ENCODE results near the gene DDHD1. TPM values are rescaled to one million over a fixed set of nuclear protein-coding genes. Genes with fewer than 3 reads are reported as not detected.

Gene DDHD1
- total and polyA plus RNA-seq, 2 experiments from 2014 or later, result 11.2 to 28.9 TPM

DNA sequence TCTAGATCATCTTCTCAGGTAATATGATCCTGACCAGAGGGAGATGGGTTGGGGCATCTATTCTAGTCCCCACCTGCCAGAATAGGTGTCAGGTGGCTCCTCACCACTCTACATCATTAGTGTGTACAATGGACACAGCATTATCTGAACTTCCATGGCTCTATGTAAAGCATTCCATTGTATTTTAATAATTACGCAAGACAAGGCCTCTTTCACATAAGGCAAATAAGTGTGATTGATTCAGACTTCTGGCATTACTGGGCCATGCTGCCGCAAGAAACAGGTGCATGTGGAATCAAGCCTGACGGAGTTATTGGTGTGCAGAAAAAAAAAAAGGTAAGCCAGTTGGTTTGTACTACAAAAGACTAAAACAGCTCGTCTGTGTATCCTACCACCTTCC is 3.1 kb upstream of the DDHD1 start:
- no peak overlapping the region for H3K4me3 ChIP-seq
- no peak overlapping the region for H3K4me2 ChIP-seq
- Mint-ChIP-seq H3K36me3 (ENCODE audit: low read depth) (no peaks in the 10 kb centered on the region; the same call in 2 of the 3 replicates), H3K9me3 (no peaks in the 10 kb centered on the region; the same call in 2 of the 3 replicates), H3K4me3 (no peak overlapping the region), H3K27ac (no peak overlapping the region), H3K27me3 (ENCODE audit: insufficient read depth, low read depth, poor library complexity) (peaks cover 17% of the 10 kb centered on the region), H3K4me1 (peaks cover 12% of the 10 kb centered on the region)
- no peaks in the 10 kb centered on the region for H3K36me3 ChIP-seq (ENCODE audit: insufficient read depth)
- H2AFZ ChIP-seq, result no peak overlapping the region
- peaks cover 3% of the 10 kb centered on the region for H3K79me2 ChIP-seq (replicated peaks; ENCODE audit: insufficient read depth)
- H3F3A ChIP-seq (replicated peaks; ENCODE audit: low read depth), result no peaks in the 10 kb centered on the region; the same call in 1 of the 2 replicates
- peaks cover 16% of the 10 kb centered on the region for H3K27me3 ChIP-seq (ENCODE audit: insufficient read depth)
- H4K20me1 ChIP-seq (replicated peaks; ENCODE audit: insufficient read depth), result peaks cover 2% of the 10 kb centered on the region
- peaks cover 6% of the 10 kb centered on the region; the same call in 1 of the 2 replicates for H3K9me2 ChIP-seq (ENCODE audit: insufficient read depth)
- H3K4me1 ChIP-seq (ENCODE audit: insufficient read depth), result peaks cover 8% of the 10 kb centered on the region
- no peak overlapping the region for H3K27ac ChIP-seq (ENCODE audit: low read depth)
- ATAC-seq (no peak), DNase-seq (ENCODE audit: low spot score) (no peak)
- TF ChIP-seq ETS1 (IDR thresholded peaks at IDR 0.05), result no peak
- TF ChIP-seq, protein P1, sequence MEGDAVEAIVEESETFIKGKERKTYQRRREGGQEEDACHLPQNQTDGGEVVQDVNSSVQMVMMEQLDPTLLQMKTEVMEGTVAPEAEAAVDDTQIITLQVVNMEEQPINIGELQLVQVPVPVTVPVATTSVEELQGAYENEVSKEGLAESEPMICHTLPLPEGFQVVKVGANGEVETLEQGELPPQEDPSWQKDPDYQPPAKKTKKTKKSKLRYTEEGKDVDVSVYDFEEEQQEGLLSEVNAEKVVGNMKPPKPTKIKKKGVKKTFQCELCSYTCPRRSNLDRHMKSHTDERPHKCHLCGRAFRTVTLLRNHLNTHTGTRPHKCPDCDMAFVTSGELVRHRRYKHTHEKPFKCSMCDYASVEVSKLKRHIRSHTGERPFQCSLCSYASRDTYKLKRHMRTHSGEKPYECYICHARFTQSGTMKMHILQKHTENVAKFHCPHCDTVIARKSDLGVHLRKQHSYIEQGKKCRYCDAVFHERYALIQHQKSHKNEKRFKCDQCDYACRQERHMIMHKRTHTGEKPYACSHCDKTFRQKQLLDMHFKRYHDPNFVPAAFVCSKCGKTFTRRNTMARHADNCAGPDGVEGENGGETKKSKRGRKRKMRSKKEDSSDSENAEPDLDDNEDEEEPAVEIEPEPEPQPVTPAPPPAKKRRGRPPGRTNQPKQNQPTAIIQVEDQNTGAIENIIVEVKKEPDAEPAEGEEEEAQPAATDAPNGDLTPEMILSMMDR (conservative IDR thresholded peaks at IDR 0.05; ENCODE audit: low read depth in 2 of 2), result no peak
- no peak for TF ChIP-seq EZH2phosphoT487 (IDR thresholded peaks at IDR 0.05; ENCODE audit: unreplicated experiment)
- TF ChIP-seq JUNB (IDR thresholded peaks at IDR 0.05; ENCODE audit: unreplicated experiment), result no peak
- TF ChIP-seq STAT1 (IDR thresholded peaks at IDR 0.05; ENCODE audit: unreplicated experiment), result no peak
- no peak for TF ChIP-seq ZNF114 (CRISPR knock-in tag; IDR thresholded peaks at IDR 0.05)
- TF ChIP-seq POLR2AphosphoS5 (IDR thresholded peaks at IDR 0.05; ENCODE audit: low read depth), result no peak
- TF ChIP-seq EZH2 (IDR thresholded peaks at IDR 0.05; ENCODE audit: low read depth, unreplicated experiment), result no peak
- TF ChIP-seq, protein P2, sequence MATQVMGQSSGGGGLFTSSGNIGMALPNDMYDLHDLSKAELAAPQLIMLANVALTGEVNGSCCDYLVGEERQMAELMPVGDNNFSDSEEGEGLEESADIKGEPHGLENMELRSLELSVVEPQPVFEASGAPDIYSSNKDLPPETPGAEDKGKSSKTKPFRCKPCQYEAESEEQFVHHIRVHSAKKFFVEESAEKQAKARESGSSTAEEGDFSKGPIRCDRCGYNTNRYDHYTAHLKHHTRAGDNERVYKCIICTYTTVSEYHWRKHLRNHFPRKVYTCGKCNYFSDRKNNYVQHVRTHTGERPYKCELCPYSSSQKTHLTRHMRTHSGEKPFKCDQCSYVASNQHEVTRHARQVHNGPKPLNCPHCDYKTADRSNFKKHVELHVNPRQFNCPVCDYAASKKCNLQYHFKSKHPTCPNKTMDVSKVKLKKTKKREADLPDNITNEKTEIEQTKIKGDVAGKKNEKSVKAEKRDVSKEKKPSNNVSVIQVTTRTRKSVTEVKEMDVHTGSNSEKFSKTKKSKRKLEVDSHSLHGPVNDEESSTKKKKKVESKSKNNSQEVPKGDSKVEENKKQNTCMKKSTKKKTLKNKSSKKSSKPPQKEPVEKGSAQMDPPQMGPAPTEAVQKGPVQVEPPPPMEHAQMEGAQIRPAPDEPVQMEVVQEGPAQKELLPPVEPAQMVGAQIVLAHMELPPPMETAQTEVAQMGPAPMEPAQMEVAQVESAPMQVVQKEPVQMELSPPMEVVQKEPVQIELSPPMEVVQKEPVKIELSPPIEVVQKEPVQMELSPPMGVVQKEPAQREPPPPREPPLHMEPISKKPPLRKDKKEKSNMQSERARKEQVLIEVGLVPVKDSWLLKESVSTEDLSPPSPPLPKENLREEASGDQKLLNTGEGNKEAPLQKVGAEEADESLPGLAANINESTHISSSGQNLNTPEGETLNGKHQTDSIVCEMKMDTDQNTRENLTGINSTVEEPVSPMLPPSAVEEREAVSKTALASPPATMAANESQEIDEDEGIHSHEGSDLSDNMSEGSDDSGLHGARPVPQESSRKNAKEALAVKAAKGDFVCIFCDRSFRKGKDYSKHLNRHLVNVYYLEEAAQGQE (IDR thresholded peaks at IDR 0.05; ENCODE audit: unreplicated experiment), result no peak

Data from GM23338 (cell line).